Mesothelial cell of epicardium (in vitro differentiated cells): Measurements from ENCODE around the gene FHL2. TPM values are rescaled to one million over a fixed set of nuclear protein-coding genes. Genes with fewer than 3 reads are reported as not detected.

Source experiments
- DNase-seq, 2 experiments: peaks; one replicate each; pipeline ENCODE4 v3.0.0; 2021; ENCODE audit warnings: low spot score in 2 of 2; ENCODE audit not compliant: unreplicated experiment in 2 of 2
- H3K27ac Mint-ChIP-seq: 2 replicates; pipeline ENCODE4 v1.8.0; 2021; ENCODE audit warnings: mixed read lengths
- H3K27me3 Mint-ChIP-seq: 2 replicates; pipeline ENCODE4 v1.8.0; 2021; ENCODE audit warnings: low read depth, mixed read lengths
- H3K36me3 Mint-ChIP-seq: 2 replicates; pipeline ENCODE4 v1.8.0; 2021; ENCODE audit warnings: mixed read lengths
- H3K4me1 Mint-ChIP-seq: 2 replicates; pipeline ENCODE4 v1.8.0; 2021; ENCODE audit warnings: mixed read lengths
- H3K4me3 Mint-ChIP-seq: 2 replicates; pipeline ENCODE4 v1.8.0; 2021; ENCODE audit warnings: mild to moderate bottlenecking, moderate library complexity, mixed read lengths
- H3K9me3 Mint-ChIP-seq: 2 replicates; pipeline ENCODE4 v1.8.0; 2021; ENCODE audit warnings: mixed read lengths
- CTCF ChIP-seq: fragments of 200-600 bp; sonication (generic); IDR thresholded peaks from one replicate; pipeline ENCODE4 v1.5.0; 2021; ENCODE audit warnings: antibody characterized with exemption; ENCODE audit not compliant: unreplicated experiment
- total RNA-seq: library from RNA; stranded (reverse); gene quantifications from 3 replicates; pipeline ENCODE4 v1.2.1, GENCODE V29; 2021

The FHL2 gene
- total RNA-seq, 1 donor from 2014 or later: 37.9 TPM

- peaks cover 34% of the 10 kb centered on the region for H3K36me3 Mint-ChIP-seq
- no peak for TF ChIP-seq CTCF
- no peak overlapping the region for H3K4me3 Mint-ChIP-seq
- H3K4me1 Mint-ChIP-seq: peaks cover 41% of the 10 kb centered on the region
- no peak for DNase-seq
- H3K27ac Mint-ChIP-seq: no peak overlapping the region
- no peaks in the 10 kb centered on the region for H3K27me3 Mint-ChIP-seq
- no peaks in the 10 kb centered on the region for H3K9me3 Mint-ChIP-seq
Observed at GRCh38 chr2:105371810-105372209, 27.0 kb downstream of the FHL2 start.

- Mint-ChIP-seq H3K27ac (peak overlapping the region; percentile 8), H3K27me3 (no peaks in the 10 kb centered on the region), H3K4me1 (peaks cover 35% of the 10 kb centered on the region), H3K36me3 (peaks cover 38% of the 10 kb centered on the region), H3K4me3 (no peak overlapping the region), H3K9me3 (no peaks in the 10 kb centered on the region)
- DNase-seq: no peak
- TF ChIP-seq CTCF: no peak
Observed at GRCh38 chr2:105371156-105371555, 27.7 kb downstream of the FHL2 start.

- H3K4me3 Mint-ChIP-seq: no peak overlapping the region
- H3K9me3 Mint-ChIP-seq: no peaks in the 10 kb centered on the region
- peaks cover 41% of the 10 kb centered on the region for H3K36me3 Mint-ChIP-seq
- TF ChIP-seq CTCF: peak; percentile 91
- H3K4me1 Mint-ChIP-seq: peaks cover 29% of the 10 kb centered on the region
- no peaks in the 10 kb centered on the region for H3K27me3 Mint-ChIP-seq
- peak; percentile 79 to 88 for DNase-seq
- peak overlapping the region; percentile 21 for H3K27ac Mint-ChIP-seq
Observed at GRCh38 chr2:105369777-105370690, 28.8 kb downstream of the FHL2 start.

- H3K27ac Mint-ChIP-seq: no peak overlapping the region
- no peak for TF ChIP-seq CTCF
- peaks cover 19% of the 10 kb centered on the region for H3K4me1 Mint-ChIP-seq
- H3K9me3 Mint-ChIP-seq: no peaks in the 10 kb centered on the region
- peaks cover 40% of the 10 kb centered on the region for H3K36me3 Mint-ChIP-seq
- DNase-seq: no peak
- H3K27me3 Mint-ChIP-seq: no peaks in the 10 kb centered on the region
- H3K4me3 Mint-ChIP-seq: no peak overlapping the region
Observed at GRCh38 chr2:105368759-105369408, 30.0 kb downstream of the FHL2 start.

- no peaks in the 10 kb centered on the region for H3K27me3 Mint-ChIP-seq
- H3K36me3 Mint-ChIP-seq: peaks cover 37% of the 10 kb centered on the region
- peaks cover 6% of the 10 kb centered on the region for H3K4me1 Mint-ChIP-seq
- DNase-seq: no peak
- no peak for TF ChIP-seq CTCF
- H3K9me3 Mint-ChIP-seq: no peaks in the 10 kb centered on the region
- no peak overlapping the region for H3K27ac Mint-ChIP-seq
- H3K4me3 Mint-ChIP-seq: no peak overlapping the region
Observed at GRCh38 chr2:105365206-105365605, 33.6 kb downstream of the FHL2 start.
